ENCODE data around the gene MBOAT2.

Gene MBOAT2

GRCh38 chr2:9017411-9017810, 13.9 kb upstream of the MBOAT2 start:
- DNase-seq: no peak

GRCh38 chr2:9015998-9016397, 12.5 kb upstream of the MBOAT2 start:
- DNase-seq: no peak

- no peak for DNase-seq
Measured at GRCh38 chr2:9013403-9013802, 9.9 kb upstream of the MBOAT2 start.

GRCh38 chr2:9010866-9011265, 7.4 kb upstream of the MBOAT2 start:
- no peak for DNase-seq

- no peak for DNase-seq
Measured at GRCh38 chr2:9008951-9009664, 5.6 kb upstream of the MBOAT2 start.

GRCh38 chr2:9006368-9006767, 2.9 kb upstream of the MBOAT2 start:
- DNase-seq: no peak

GRCh38 chr2:9004338-9005204, 1.1 kb upstream of the MBOAT2 start:
- no peak for DNase-seq

- no peak for DNase-seq
Measured at GRCh38 chr2:9003366-9003615, 193 bp downstream of the MBOAT2 start.

GRCh38 chr2:9002637-9003365, 683 bp downstream of the MBOAT2 start:
- DNase-seq: no peak

GRCh38 chr2:9002313-9002636, 1.2 kb downstream of the MBOAT2 start:
- no peak for DNase-seq

- DNase-seq: no peak
Measured at GRCh38 chr2:9001778-9002177, 1.7 kb downstream of the MBOAT2 start.

- DNase-seq: no peak
Measured at GRCh38 chr2:9001229-9001628, 2.3 kb downstream of the MBOAT2 start.

- no peak for DNase-seq
Measured at GRCh38 chr2:9000442-9000841, 3.0 kb downstream of the MBOAT2 start.

- DNase-seq: no peak
Measured at GRCh38 chr2:8999797-9000196, 3.7 kb downstream of the MBOAT2 start.

GRCh38 chr2:8999102-8999446, 4.4 kb downstream of the MBOAT2 start:
- DNase-seq: no peak

- DNase-seq: no peak
Measured at GRCh38 chr2:8998418-8999101, 4.9 kb downstream of the MBOAT2 start.

- no peak for DNase-seq
Measured at GRCh38 chr2:8997631-8998030, 5.9 kb downstream of the MBOAT2 start.

GRCh38 chr2:8997108-8997507, 6.4 kb downstream of the MBOAT2 start:
- DNase-seq: no peak

GRCh38 chr2:8996006-8996405, 7.5 kb downstream of the MBOAT2 start:
- no peak for DNase-seq

GRCh38 chr2:8994386-8994785, 9.1 kb downstream of the MBOAT2 start:
- no peak for DNase-seq

GRCh38 chr2:8993902-8994278, 9.6 kb downstream of the MBOAT2 start:
- no peak for DNase-seq

GRCh38 chr2:8993196-8993901, 10.1 kb downstream of the MBOAT2 start:
- DNase-seq: no peak

- no peak for DNase-seq
Measured at GRCh38 chr2:8992643-8993042, 10.8 kb downstream of the MBOAT2 start.
